NB4 (cell line): ENCODE measurements around the gene CTSE.

Experiments used
- MYC ChIP-seq: IDR thresholded peaks from 2 replicates; pipeline ENCODE4 v1.6.1; 2011; ENCODE audit warnings: low read depth, low read length
- POLR2A ChIP-seq: IDR thresholded peaks from 2 replicates; pipeline ENCODE4 v1.6.1; 2011; ENCODE audit warnings: mild to moderate bottlenecking; ENCODE audit not compliant: insufficient read length; ENCODE audit errors: extremely low read depth
- TF ChIP-seq, protein P1 (sequence below): IDR thresholded peaks from one replicate; pipeline ENCODE4 v1.5.1; 2012; ENCODE audit warnings: low read depth, low read length
- TF ChIP-seq, protein P2 (sequence below): IDR thresholded peaks from 2 replicates; pipeline ENCODE4 v1.6.1; 2011; ENCODE audit warnings: low read depth, low read length

DNA sequence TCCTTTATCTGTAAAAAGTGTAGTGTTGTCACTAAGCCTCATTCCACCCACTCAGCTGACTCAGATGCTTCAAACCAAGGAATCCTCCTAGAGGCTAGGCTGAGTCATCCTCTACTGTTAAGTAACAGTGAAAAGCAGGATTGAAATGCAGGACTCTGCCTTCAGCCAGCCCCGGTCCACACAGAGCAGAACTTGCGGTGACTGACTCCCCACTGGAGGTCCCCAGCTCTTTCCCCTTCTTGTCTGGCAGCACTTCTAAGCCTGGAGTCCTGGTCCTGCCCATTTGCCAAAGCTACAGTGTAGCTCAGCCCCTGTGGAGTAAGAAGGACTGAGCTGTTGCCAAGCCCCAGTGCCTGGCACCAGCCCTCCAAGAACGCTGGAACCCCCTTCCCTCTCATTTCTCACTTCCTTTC, 22.2 kb downstream of the CTSE start:
- TF ChIP-seq, protein P1, sequence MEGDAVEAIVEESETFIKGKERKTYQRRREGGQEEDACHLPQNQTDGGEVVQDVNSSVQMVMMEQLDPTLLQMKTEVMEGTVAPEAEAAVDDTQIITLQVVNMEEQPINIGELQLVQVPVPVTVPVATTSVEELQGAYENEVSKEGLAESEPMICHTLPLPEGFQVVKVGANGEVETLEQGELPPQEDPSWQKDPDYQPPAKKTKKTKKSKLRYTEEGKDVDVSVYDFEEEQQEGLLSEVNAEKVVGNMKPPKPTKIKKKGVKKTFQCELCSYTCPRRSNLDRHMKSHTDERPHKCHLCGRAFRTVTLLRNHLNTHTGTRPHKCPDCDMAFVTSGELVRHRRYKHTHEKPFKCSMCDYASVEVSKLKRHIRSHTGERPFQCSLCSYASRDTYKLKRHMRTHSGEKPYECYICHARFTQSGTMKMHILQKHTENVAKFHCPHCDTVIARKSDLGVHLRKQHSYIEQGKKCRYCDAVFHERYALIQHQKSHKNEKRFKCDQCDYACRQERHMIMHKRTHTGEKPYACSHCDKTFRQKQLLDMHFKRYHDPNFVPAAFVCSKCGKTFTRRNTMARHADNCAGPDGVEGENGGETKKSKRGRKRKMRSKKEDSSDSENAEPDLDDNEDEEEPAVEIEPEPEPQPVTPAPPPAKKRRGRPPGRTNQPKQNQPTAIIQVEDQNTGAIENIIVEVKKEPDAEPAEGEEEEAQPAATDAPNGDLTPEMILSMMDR, result no peak
- no peak for TF ChIP-seq POLR2A
- TF ChIP-seq, protein P2, sequence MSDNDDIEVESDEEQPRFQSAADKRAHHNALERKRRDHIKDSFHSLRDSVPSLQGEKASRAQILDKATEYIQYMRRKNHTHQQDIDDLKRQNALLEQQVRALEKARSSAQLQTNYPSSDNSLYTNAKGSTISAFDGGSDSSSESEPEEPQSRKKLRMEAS, result no peak
- no peak for TF ChIP-seq MYC
